ENCODE data around the gene OR7G3.

Gene OR7G3

DNA sequence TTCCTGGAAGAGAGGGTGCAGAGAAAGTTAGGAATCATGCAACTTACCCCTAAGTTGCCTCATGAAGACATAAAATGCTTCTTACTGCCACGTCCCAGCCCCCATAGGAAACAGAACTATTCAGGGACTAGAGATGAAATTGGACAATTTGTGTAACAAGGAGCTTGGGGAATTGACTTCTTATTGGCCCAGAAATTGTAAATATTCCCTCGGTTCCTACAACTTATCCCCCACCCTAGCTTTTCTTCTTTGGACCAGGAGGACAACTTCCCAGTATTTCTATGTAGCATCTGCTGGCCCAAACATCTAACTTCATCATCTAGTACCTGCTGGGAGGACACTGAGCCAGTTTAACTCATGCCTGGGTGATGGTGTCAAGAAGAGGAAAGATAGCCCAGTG lies 40.0 kb downstream of the OR7G3 start, which contains the start of gene OR1M1:
Gene OR1M1, plus strand, starts transcription at position 301 of the 400 bp plus-strand sequence. CDS start 6,184 bp downstream, outside the sequence.
- peaks cover 13% of the 10 kb centered on the region for H3K9me3 ChIP-seq (ENCODE audit: insufficient read depth, low read depth, low read length)
- H3K4me3 ChIP-seq (ENCODE audit: low read length), result no peak within 1 kb of the TSS
- no peak within 1 kb of the TSS for H3K9ac ChIP-seq (ENCODE audit: low read depth, low read length)
- no peak within 1 kb of the TSS for H3K27ac ChIP-seq (ENCODE audit: low read length)
- no peaks in the 10 kb centered on the region for H3K4me1 ChIP-seq (ENCODE audit: insufficient read depth, low read length)
- H3K27me3 ChIP-seq (ENCODE audit: insufficient read depth, low read length), result no peaks in the 10 kb centered on the region
- no peaks in the 10 kb centered on the region for H3K36me3 ChIP-seq (ENCODE audit: insufficient read depth, low read depth, low read length)

DNA sequence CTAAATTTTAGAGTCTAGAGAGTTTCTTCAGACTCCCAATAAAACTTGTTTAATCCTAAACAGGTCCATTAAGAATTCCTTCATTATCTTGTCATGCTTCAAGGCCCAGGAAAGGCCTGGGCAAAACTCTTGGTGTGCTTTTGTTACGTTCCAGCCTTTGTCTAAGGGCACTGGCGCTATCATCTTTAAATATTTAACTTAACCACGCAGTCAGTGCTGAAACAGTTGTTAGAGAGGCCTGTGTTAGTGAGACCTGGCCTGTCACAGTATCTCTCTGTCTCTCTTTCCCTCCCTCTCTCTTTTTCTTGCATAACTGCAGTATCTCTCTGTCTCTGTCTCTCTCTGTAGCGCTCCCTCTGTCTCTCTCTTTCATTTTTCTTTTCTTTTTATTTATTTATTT lies 48.1 kb downstream of the OR7G3 start:
- H3K27ac ChIP-seq (ENCODE audit: low read length), result no peak overlapping the region
- no peaks in the 10 kb centered on the region for H3K36me3 ChIP-seq (ENCODE audit: insufficient read depth, low read depth, low read length)
- peaks cover 11% of the 10 kb centered on the region for H3K4me1 ChIP-seq (ENCODE audit: insufficient read depth, low read length)
- no peaks in the 10 kb centered on the region for H3K9me3 ChIP-seq (ENCODE audit: insufficient read depth, low read depth, low read length)
- no peaks in the 10 kb centered on the region for H3K27me3 ChIP-seq (ENCODE audit: insufficient read depth, low read length)
- no peak overlapping the region for H3K9ac ChIP-seq (ENCODE audit: low read depth, low read length)
- no peak overlapping the region for H3K4me3 ChIP-seq (ENCODE audit: low read length)

DNA sequence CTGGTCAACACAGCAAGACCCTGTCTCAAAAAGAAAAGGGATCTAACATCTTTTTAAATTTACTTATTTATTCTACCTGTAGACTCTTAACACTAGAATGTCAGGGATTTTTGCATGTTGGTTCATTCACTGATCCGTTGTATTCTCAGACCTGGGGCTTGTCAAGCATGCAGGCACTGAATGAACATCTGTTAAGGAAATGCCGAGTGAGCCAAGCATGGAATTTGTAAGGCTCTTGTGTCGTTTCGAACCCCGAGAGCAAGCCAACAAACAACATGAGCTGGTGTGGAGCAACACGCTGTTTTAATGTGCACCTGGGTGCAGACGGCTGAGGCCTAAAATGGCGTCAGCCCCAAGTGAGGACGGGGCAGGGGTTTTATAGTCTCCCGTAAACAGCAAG lies 49.8 kb downstream of the OR7G3 start:
- Histone ChIP-seq H3K9ac (ENCODE audit: low read depth, low read length) (no peak overlapping the region), H3K4me3 (ENCODE audit: low read length) (no peak overlapping the region), H3K27me3 (ENCODE audit: insufficient read depth, low read length) (no peaks in the 10 kb centered on the region), H3K27ac (ENCODE audit: low read length) (no peak overlapping the region), H3K9me3 (ENCODE audit: insufficient read depth, low read depth, low read length) (no peaks in the 10 kb centered on the region), H3K36me3 (ENCODE audit: insufficient read depth, low read depth, low read length) (no peaks in the 10 kb centered on the region), H3K4me1 (ENCODE audit: insufficient read depth, low read length) (peaks cover 13% of the 10 kb centered on the region)
